ENCODE measurements around the gene PLD4. TPM values are rescaled to one million over a fixed set of nuclear protein-coding genes. Genes with fewer than 3 reads are reported as not detected.

Gene PLD4
- total RNA-seq, 1 experiment from 2014 or later: 0.07 TPM

GRCh38 chr14:104876251-104876699 is 48.4 kb upstream of the PLD4 start (continued):
- no peak for TF ChIP-seq ZNF396 (CRISPR knock-in tag; IDR thresholded peaks at IDR 0.05; ENCODE audit: borderline replicate concordance)
- TF ChIP-seq E2F5 (CRISPR knock-in tag; IDR thresholded peaks at IDR 0.05): no peak

- H3K9me3 Mint-ChIP-seq: no peaks in the 10 kb centered on the region
- no peak for TF ChIP-seq JUN (CRISPR knock-in tag; IDR thresholded peaks at IDR 0.05)
- no peak for TF ChIP-seq ZBTB43 (CRISPR knock-in tag; IDR thresholded peaks at IDR 0.05)
- TF ChIP-seq CREB1 (CRISPR knock-in tag; IDR thresholded peaks at IDR 0.05): no peak
- TF ChIP-seq HMGA2 (CRISPR knock-in tag; IDR thresholded peaks at IDR 0.05): no peak
- TF ChIP-seq GABPB1 (CRISPR knock-in tag; IDR thresholded peaks at IDR 0.05): no peak
- no peak for TF ChIP-seq MYBL2 (CRISPR knock-in tag; IDR thresholded peaks at IDR 0.05)
- no peak for TF ChIP-seq RORB (CRISPR knock-in tag; IDR thresholded peaks at IDR 0.05)
- TF ChIP-seq ZNF671 (CRISPR knock-in tag; IDR thresholded peaks at IDR 0.05): no peak
- TF ChIP-seq ATF3 (CRISPR knock-in tag; conservative IDR thresholded peaks at IDR 0.05): no peak
- TF ChIP-seq ZNF121 (CRISPR knock-in tag; IDR thresholded peaks at IDR 0.05): no peak
- TF ChIP-seq FOXP1 (CRISPR knock-in tag; IDR thresholded peaks at IDR 0.05; ENCODE audit: borderline replicate concordance): no peak
- no peak for TF ChIP-seq TEAD4 (CRISPR knock-in tag; IDR thresholded peaks at IDR 0.05)
- no peak for TF ChIP-seq FOXJ3 (CRISPR knock-in tag; IDR thresholded peaks at IDR 0.05; ENCODE audit: borderline replicate concordance)
- TF ChIP-seq ZSCAN18 (CRISPR knock-in tag; IDR thresholded peaks at IDR 0.05): no peak
- TF ChIP-seq ESRRA (CRISPR knock-in tag; IDR thresholded peaks at IDR 0.05; ENCODE audit: borderline replicate concordance): no peak
- no peak overlapping the region for H3K27ac Mint-ChIP-seq
- H3K36me3 Mint-ChIP-seq: 0 out of 2 replicates have a peak, but pooled peaks cover 2% of the 10 kb centered on the region
- ChIA-PET CTCF (interaction anchor here (0.6 to 2.0 kb wide), 8 partner anchors 21 to 977 kb away, joined by 3 to 19 read pairs (median 4); partner anchors contain the start of gene SIVA1), POLR2A (no interaction called here)
- peaks cover 16% of the 10 kb centered on the region for H3K4me1 Mint-ChIP-seq
- ATAC-seq (no peak), DNase-seq (ENCODE audit: low spot score) (no peak)
- no peaks in the 10 kb centered on the region for H3K27me3 Mint-ChIP-seq (ENCODE audit: low read depth)
- H3K4me3 Mint-ChIP-seq: no peak overlapping the region
Observed at GRCh38 chr14:104877066-104877805, 47.4 kb upstream of the PLD4 start.

GRCh38 chr14:104877806-104878550 is 46.7 kb upstream of the PLD4 start:
- Mint-ChIP-seq H3K9me3 (no peaks in the 10 kb centered on the region), H3K4me1 (peaks cover 9% of the 10 kb centered on the region; the same call in 1 of the 2 replicates), H3K27ac (no peak overlapping the region), H3K27me3 (ENCODE audit: low read depth) (no peaks in the 10 kb centered on the region), H3K36me3 (0 out of 2 replicates have a peak, but pooled peaks cover 2% of the 10 kb centered on the region), H3K4me3 (no peak overlapping the region)
- DNase-seq (ENCODE audit: low spot score) (no peak), ATAC-seq (no peak)
- no peak for TF ChIP-seq NFATC4 (CRISPR knock-in tag; IDR thresholded peaks at IDR 0.05)
- no peak for TF ChIP-seq ZNF232 (CRISPR knock-in tag; IDR thresholded peaks at IDR 0.05)
- TF ChIP-seq NR2C2 (CRISPR knock-in tag; IDR thresholded peaks at IDR 0.05): no peak
- TF ChIP-seq TEAD1 (CRISPR knock-in tag; IDR thresholded peaks at IDR 0.05): no peak
- no peak for TF ChIP-seq FOXJ3 (CRISPR knock-in tag; IDR thresholded peaks at IDR 0.05; ENCODE audit: borderline replicate concordance)
- TF ChIP-seq ZNF317 (CRISPR knock-in tag; IDR thresholded peaks at IDR 0.05; ENCODE audit: borderline replicate concordance, low read depth): no peak
- TF ChIP-seq E2F4 (CRISPR knock-in tag; IDR thresholded peaks at IDR 0.05; ENCODE audit: borderline replicate concordance, low read depth): no peak
- no peak for TF ChIP-seq MYBL2 (CRISPR knock-in tag; IDR thresholded peaks at IDR 0.05)
- TF ChIP-seq ZNF423 (CRISPR knock-in tag; IDR thresholded peaks at IDR 0.05): no peak
- ChIA-PET POLR2A (interaction anchor here (0.6 kb wide), 1 partner anchor 1846 kb away, joined by 3 read pairs; no protein-coding TSS in a partner anchor), CTCF (interaction anchor here (0.6 to 2.0 kb wide), 3 partner anchors 22 to 140 kb away, joined by 3 to 12 read pairs (median 3); no protein-coding TSS in a partner anchor)

Data from WTC11 (cell line).